Stimulated activated CD8-positive, alpha-beta memory T cell treated with anti-CD3 and anti-CD28 coated beads, Interleukin-15, amount 100 ng/mL, for 24 hours (primary cell): Measurements from ENCODE around the gene PTPRE.

Experiments used
- DNase-seq: peaks from one replicate; pipeline ENCODE4 v3.0.0-alpha.2; 2020; ENCODE audit warnings: low read depth

The PTPRE gene

GRCh38 chr10:127908106-127908958 is 1.4 kb downstream of the PTPRE start:
- DNase-seq: no peak

GRCh38 chr10:127908959-127909267 is 2.0 kb downstream of the PTPRE start:
- DNase-seq: no peak

- DNase-seq: no peak
Observed at GRCh38 chr10:127909716-127910463, 3.0 kb downstream of the PTPRE start.

- DNase-seq: no peak
Observed at GRCh38 chr10:127910464-127910770, 3.5 kb downstream of the PTPRE start.

- DNase-seq: no peak
Observed at GRCh38 chr10:127911218-127911866, 4.4 kb downstream of the PTPRE start.

GRCh38 chr10:127911867-127912257 is 5.0 kb downstream of the PTPRE start:
- no peak for DNase-seq

- no peak for DNase-seq
Observed at GRCh38 chr10:127912607-127913367, 5.9 kb downstream of the PTPRE start.

GRCh38 chr10:127913368-127913759 is 6.5 kb downstream of the PTPRE start:
- no peak for DNase-seq

- DNase-seq: no peak
Observed at GRCh38 chr10:127915324-127915723, 8.4 kb downstream of the PTPRE start.

- no peak for DNase-seq
Observed at GRCh38 chr10:127916826-127917225, 9.9 kb downstream of the PTPRE start.

GRCh38 chr10:127918572-127918971 is 11.7 kb downstream of the PTPRE start:
- no peak for DNase-seq

GRCh38 chr10:127919418-127920271 is 12.7 kb downstream of the PTPRE start:
- no peak for DNase-seq

- no peak for DNase-seq
Observed at GRCh38 chr10:127920306-127921074, 13.6 kb downstream of the PTPRE start.

- no peak for DNase-seq
Observed at GRCh38 chr10:127921075-127921752, 14.3 kb downstream of the PTPRE start.

- no peak for DNase-seq
Observed at GRCh38 chr10:127921753-127922145, 14.8 kb downstream of the PTPRE start.

GRCh38 chr10:127922206-127922605 is 15.3 kb downstream of the PTPRE start:
- no peak for DNase-seq

GRCh38 chr10:127922675-127923366 is 15.9 kb downstream of the PTPRE start:
- no peak for DNase-seq

GRCh38 chr10:127923646-127924045 is 16.7 kb downstream of the PTPRE start:
- DNase-seq: no peak

GRCh38 chr10:127925471-127926207 is 18.7 kb downstream of the PTPRE start:
- no peak for DNase-seq
